MCF 10A (cell line): ENCODE measurements around the gene ATF6B. TPM values are rescaled to one million over a fixed set of nuclear protein-coding genes. Genes with fewer than 3 reads are reported as not detected.

ENCODE experiments used
- BruUV-seq: library from RNA; stranded (reverse); fragments of 400-500 nt; replicated peaks from 2 replicates; lab custom pipeline; 2021; lab: Mats Ljungman, UMichigan
- CTCF ChIA-PET: fragments of 300-600 bp; sonication (Branson Sonifier 250); formaldehyde crosslinking; extraction: SDS; loops from one replicate; lab custom pipeline; 2021; ENCODE audit warnings: antibody characterized with exemption, inconsistent platforms; lab: Yijun Ruan, JAX
- POLR2A ChIA-PET: fragments of 300-600, 350-650 bp; sonication (Branson Sonifier 250); formaldehyde crosslinking; extraction: SDS; loops from one replicate; lab custom pipeline; 2020; ENCODE audit warnings: antibody characterized with exemption, inconsistent platforms; lab: Yijun Ruan, JAX
- DNase-seq: peaks from one replicate; pipeline ENCODE4 v3.0.0-alpha.2; 2018; ENCODE audit not compliant: unreplicated experiment
- H3K27ac Mint-ChIP-seq: one replicate; pipeline ENCODE4 v1.8.0; 2022; ENCODE audit warnings: mild to moderate bottlenecking, low read depth, mixed read lengths; ENCODE audit not compliant: unreplicated experiment
- H3K27me3 Mint-ChIP-seq: one replicate; pipeline ENCODE4 v1.8.0; 2022; ENCODE audit warnings: mixed read lengths; ENCODE audit not compliant: insufficient read depth, unreplicated experiment
- H3K36me3 Mint-ChIP-seq: one replicate; pipeline ENCODE4 v1.8.0; 2022; ENCODE audit warnings: mild to moderate bottlenecking, moderate library complexity, mixed read lengths; ENCODE audit not compliant: insufficient read depth, unreplicated experiment
- H3K4me1 Mint-ChIP-seq: one replicate; pipeline ENCODE4 v1.8.0; 2022; ENCODE audit warnings: mixed read lengths; ENCODE audit not compliant: insufficient read depth, unreplicated experiment
- H3K4me3 Mint-ChIP-seq: one replicate; pipeline ENCODE4 v1.8.0; 2022; ENCODE audit warnings: mild to moderate bottlenecking, moderate library complexity, mixed read lengths; ENCODE audit not compliant: unreplicated experiment
- H3K9me3 Mint-ChIP-seq: one replicate; pipeline ENCODE4 v1.8.0; 2022; ENCODE audit warnings: mixed read lengths; ENCODE audit not compliant: unreplicated experiment
- intact Hi-C: fragments of 100-400 bp; cut with micrococcal nuclease; formaldehyde crosslinking; loops from 2 replicates; pipeline ENCODE4 v1.14.1; 2022
- total RNA-seq: library from RNA; stranded (reverse); gene quantifications from 2 replicates; pipeline ENCODE4 v1.2.3, GENCODE V29; 2022
- TF ChIP-seq, protein P1 (sequence below): fragments of 200-600 bp; IDR thresholded peaks from one replicate; pipeline ENCODE4 v1.8.0; 2022; ENCODE audit warnings: antibody characterized with exemption, mild to moderate bottlenecking; ENCODE audit not compliant: unreplicated experiment

Gene ATF6B
- total RNA-seq, 1 experiment from 2014 or later, result 65.6 TPM

DNA sequence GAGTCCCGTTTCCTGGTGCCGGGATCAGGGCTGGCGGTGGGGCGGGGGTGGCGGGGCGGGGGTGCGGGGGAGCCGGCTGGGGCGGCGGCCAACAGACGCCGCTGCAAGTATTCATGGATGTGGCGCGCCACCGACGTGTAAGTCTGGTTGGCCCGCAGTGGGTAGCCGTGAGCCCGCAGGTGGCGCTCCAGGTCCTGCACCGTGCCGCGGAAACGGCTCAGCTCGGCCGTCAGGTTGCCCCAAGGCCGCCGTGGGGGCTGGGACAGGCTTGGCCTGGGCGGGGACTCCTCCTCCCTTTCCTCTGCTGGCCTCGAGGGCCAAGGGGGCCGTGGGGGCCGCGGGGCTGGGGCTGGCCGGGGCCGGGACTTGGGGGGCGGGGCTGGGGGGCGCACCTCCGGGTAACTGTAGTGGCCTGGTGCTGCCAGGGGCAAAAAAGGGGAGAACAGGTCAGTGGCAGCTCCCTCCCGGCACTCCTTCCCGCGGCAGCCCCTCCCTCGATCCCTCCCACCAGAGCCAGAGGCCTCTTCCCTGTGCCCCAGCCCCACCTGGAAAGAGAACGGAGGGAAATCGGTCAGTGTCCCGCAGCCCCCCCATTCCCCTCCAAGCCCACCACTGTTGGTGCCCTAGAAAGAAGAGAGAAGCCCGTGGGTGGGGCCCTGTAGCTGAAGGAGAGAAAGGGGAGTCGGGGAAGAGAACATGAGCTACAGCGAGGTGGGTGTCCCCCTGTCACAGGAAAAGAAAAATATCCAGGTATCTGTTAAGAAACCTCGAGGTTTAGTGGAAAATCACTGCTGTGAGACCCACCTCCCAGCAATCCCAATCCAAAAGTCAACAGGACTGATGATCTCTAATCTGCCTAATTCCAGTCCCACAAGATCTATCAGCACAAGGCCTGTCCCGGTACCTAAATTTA, 40.2 kb downstream of the ATF6B start:
- TF ChIP-seq, protein P1, sequence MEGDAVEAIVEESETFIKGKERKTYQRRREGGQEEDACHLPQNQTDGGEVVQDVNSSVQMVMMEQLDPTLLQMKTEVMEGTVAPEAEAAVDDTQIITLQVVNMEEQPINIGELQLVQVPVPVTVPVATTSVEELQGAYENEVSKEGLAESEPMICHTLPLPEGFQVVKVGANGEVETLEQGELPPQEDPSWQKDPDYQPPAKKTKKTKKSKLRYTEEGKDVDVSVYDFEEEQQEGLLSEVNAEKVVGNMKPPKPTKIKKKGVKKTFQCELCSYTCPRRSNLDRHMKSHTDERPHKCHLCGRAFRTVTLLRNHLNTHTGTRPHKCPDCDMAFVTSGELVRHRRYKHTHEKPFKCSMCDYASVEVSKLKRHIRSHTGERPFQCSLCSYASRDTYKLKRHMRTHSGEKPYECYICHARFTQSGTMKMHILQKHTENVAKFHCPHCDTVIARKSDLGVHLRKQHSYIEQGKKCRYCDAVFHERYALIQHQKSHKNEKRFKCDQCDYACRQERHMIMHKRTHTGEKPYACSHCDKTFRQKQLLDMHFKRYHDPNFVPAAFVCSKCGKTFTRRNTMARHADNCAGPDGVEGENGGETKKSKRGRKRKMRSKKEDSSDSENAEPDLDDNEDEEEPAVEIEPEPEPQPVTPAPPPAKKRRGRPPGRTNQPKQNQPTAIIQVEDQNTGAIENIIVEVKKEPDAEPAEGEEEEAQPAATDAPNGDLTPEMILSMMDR, result peak; percentile 50
- Mint-ChIP-seq H3K4me1 (peaks cover 34% of the 10 kb centered on the region), H3K4me3 (no peak overlapping the region), H3K36me3 (peaks cover 9% of the 10 kb centered on the region), H3K27ac (peak overlapping the region; percentile 61), H3K27me3 (peaks cover 24% of the 10 kb centered on the region), H3K9me3 (no peaks in the 10 kb centered on the region)
- intact Hi-C loops, result loop anchor here (1.0 kb wide), 1 partner anchor 66 kb away; the partner anchor contains the start of gene PPT2
- BruUV-seq, result no TSS peak
- peak; percentile 80 for DNase-seq
- POLR2A ChIA-PET, result no interaction called here
- CTCF ChIA-PET, result interaction anchor here (1.3 kb wide), 1 partner anchor 29 kb away, joined by 3 read pairs; no protein-coding TSS in a partner anchor

DNA sequence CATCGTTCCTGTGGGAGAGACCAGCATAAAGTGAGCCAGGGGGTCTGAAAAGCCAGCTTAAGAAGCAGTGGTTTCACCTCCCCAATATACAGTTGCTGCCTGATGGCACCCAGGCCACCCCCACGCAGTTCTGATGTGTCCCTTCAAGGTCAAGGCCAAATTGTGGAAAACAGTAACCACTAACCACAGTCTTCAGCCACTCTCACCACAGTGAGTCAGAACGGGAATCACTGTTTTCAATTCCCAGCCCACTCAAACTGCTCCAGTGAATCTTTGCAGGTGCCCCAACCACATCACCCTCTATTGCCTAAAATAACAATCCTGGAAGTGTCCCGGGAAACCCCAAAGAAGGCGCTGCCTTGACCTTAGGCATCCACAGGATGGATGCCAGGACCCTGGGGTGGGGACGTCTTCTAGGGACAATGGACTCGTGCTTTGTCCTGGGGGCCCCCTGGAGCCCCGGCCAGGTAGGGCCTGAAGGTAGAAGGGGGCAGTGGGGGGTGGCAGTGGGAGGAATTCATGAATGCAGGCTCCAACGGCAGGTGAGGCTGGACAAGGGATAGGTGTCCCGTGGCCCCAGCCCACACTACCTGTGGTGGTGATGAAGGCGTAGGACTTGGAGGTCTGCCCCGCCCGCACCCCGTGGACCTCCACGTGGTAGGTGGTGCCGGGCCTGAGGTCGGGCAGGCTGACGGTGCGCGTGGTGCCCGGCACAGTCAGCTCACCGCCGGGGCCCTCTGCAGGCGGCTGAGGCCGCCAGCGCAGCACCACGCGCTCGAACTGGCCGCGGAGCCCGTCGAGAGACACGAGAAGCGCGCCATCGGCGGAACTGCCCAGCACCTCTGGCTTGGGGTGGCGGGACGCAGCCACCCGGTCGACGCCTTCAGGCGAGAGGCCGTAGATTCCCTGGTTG, 41.1 kb downstream of the ATF6B start:
- peaks cover 36% of the 10 kb centered on the region for H3K4me1 Mint-ChIP-seq
- H3K9me3 Mint-ChIP-seq, result no peaks in the 10 kb centered on the region
- peaks cover 24% of the 10 kb centered on the region for H3K27me3 Mint-ChIP-seq
- no peak overlapping the region for H3K27ac Mint-ChIP-seq
- H3K4me3 Mint-ChIP-seq, result no peak overlapping the region
- intact Hi-C loops, result loop anchor here (1.0 kb wide), 1 partner anchor 67 kb away; the partner anchor contains the start of gene PPT2
- peaks cover 7% of the 10 kb centered on the region for H3K36me3 Mint-ChIP-seq
- ChIA-PET CTCF (no interaction called here), POLR2A (no interaction called here)
- TF ChIP-seq, protein P1, result no peak
- peak; percentile 73 for DNase-seq
- no TSS peak for BruUV-seq

DNA sequence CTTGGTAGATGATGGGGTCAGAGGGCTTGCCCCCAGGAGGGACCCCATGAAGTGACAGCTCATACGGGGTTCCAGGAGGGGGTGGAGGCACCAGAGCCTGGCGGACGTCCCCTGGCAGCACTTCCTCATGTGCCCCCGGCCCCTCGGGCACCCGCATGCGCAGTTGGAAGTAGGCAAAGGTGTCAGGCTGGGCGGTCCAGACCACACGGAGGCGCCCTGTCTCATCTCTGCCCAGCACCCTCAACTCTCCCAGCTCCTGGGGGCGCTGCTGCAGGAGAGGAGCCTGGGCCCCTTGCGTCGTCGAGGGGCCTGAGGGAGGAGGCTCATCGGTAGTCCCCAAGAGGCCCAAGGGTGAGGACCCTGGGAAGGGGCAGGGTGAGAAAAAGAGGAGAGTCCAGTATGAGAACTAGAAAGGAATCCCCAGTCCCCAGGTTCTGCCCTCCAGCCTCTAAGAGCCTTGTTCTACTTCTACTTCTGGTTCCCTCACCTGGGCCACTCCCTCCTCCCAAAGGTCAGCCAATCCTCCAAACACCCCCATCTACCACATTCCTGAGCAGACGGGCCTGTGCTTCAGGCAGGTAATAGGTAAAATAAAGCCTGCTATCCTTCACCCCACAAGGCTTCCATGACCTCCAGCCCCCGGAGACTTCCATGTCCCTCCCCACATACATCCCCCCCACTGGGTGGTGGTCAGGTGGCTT, 42.1 kb downstream of the ATF6B start:
- intact Hi-C loops, result no loop called here
- Mint-ChIP-seq H3K27me3 (peaks cover 22% of the 10 kb centered on the region), H3K36me3 (peaks cover 6% of the 10 kb centered on the region), H3K4me3 (no peak overlapping the region), H3K4me1 (peaks cover 45% of the 10 kb centered on the region), H3K27ac (peak overlapping the region; percentile 32), H3K9me3 (no peaks in the 10 kb centered on the region)
- CTCF ChIA-PET, result no interaction called here
- no peak for DNase-seq
- BruUV-seq, result no TSS peak
- TF ChIP-seq, protein P1, result no peak
- POLR2A ChIA-PET, result interaction anchor here (0.6 kb wide), 1 partner anchor 768 kb away, joined by 3 read pairs; the partner anchor contains the start of gene TAP1
